ENCODE results near the gene FSHR. TPM values are rescaled to one million over a fixed set of nuclear protein-coding genes. Genes with fewer than 3 reads are reported as not detected.

FSHR gene
- 10 to 100 TPM in 1 of 2 donors, not detected in 1; 13.6 TPM for total RNA-seq

DNA sequence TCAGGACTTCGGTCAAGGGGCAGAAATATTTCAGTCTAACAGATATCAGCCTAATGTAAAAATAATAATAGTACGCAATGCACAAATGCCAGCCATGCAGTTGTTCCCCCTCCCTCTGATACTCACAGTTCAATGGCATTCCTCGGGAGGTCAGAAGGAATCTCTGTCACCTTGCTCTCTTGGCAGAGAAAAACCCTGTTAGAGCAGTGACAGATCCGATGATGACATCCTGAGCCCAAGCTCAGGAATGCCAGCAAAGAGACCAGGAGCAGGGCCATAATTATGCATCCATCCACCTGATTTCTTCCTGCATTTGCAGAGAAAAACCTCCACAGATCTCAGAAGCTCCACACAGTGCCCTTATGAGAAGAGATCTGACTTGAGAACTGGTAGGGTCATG lies at the start of gene FSHR:
Gene FSHR, minus strand, starts transcription at position 376 of the 400 bp plus-strand sequence. Its CDS starts 98 bp downstream, at position 278.
- WGBS, result 81% methylated on average over 4 of the region's 4 CpGs
- TF ChIP-seq POLR2AphosphoS5 (IDR thresholded peaks at IDR 0.05), result no peak
- TF ChIP-seq, protein P1, sequence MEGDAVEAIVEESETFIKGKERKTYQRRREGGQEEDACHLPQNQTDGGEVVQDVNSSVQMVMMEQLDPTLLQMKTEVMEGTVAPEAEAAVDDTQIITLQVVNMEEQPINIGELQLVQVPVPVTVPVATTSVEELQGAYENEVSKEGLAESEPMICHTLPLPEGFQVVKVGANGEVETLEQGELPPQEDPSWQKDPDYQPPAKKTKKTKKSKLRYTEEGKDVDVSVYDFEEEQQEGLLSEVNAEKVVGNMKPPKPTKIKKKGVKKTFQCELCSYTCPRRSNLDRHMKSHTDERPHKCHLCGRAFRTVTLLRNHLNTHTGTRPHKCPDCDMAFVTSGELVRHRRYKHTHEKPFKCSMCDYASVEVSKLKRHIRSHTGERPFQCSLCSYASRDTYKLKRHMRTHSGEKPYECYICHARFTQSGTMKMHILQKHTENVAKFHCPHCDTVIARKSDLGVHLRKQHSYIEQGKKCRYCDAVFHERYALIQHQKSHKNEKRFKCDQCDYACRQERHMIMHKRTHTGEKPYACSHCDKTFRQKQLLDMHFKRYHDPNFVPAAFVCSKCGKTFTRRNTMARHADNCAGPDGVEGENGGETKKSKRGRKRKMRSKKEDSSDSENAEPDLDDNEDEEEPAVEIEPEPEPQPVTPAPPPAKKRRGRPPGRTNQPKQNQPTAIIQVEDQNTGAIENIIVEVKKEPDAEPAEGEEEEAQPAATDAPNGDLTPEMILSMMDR (IDR thresholded peaks at IDR 0.05), result no peak
- no peak for TF ChIP-seq POLR2A (IDR thresholded peaks at IDR 0.05)
- intact Hi-C loops (cut with DNase I), result no loop called here
- no peak for DNase-seq (ENCODE audit: low spot score)
- Histone ChIP-seq H3K27me3 (replicated peaks; ENCODE audit: insufficient read depth) (no peaks in the 10 kb centered on the region), H3K36me3 (no peaks in the 10 kb centered on the region), H3K4me3 (no peak within 1 kb of the TSS), H3K4me1 (replicated peaks) (no peaks in the 10 kb centered on the region), H3K27ac (no peak within 1 kb of the TSS), H3K9me3 (no peaks in the 10 kb centered on the region)

GRCh38 chr2:49199266-49199665 lies 45.0 kb upstream of the FSHR start:
- H3K36me3 ChIP-seq, result no peaks in the 10 kb centered on the region
- H3K4me3 ChIP-seq, result no peak overlapping the region
- no peaks in the 10 kb centered on the region for H3K4me1 ChIP-seq (replicated peaks)
- no peak for DNase-seq (ENCODE audit: low spot score)
- no peaks in the 10 kb centered on the region for H3K9me3 ChIP-seq
- no peaks in the 10 kb centered on the region for H3K27me3 ChIP-seq (replicated peaks; ENCODE audit: insufficient read depth)
- TF ChIP-seq, protein P1 (IDR thresholded peaks at IDR 0.05), result no peak
- no peak for TF ChIP-seq POLR2A (IDR thresholded peaks at IDR 0.05)
- no peak overlapping the region for H3K27ac ChIP-seq
- 76% methylated on average over 2 of the region's 2 CpGs for WGBS
- intact Hi-C loops (cut with DNase I), result no loop called here

DNA sequence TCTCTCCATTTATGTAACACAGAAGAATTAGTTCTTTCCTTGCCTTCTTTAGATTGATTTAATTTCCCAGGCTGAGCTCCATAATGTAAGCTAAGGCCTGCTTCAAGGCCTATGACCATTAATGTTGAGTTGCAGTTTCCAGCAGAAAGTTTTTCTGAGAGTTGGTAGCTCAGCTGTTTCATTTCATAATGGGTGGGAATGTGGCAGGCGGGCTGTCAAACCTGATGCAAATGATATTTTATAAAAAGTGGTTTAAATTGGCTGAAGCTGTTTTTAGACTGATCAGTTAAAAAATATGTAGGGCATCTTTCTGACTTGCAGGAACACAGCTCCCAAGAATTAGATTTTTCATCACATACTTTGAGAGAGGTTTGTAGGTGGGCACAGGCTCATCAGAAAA lies 40.4 kb upstream of the FSHR start:
- Histone ChIP-seq H3K4me1 (replicated peaks) (no peaks in the 10 kb centered on the region), H3K27me3 (replicated peaks; ENCODE audit: insufficient read depth) (no peaks in the 10 kb centered on the region), H3K4me3 (no peak overlapping the region), H3K27ac (no peak overlapping the region), H3K36me3 (no peaks in the 10 kb centered on the region), H3K9me3 (no peaks in the 10 kb centered on the region)
- WGBS, result 93% methylated on average over 1 of the region's 1 CpG
- no peak for DNase-seq (ENCODE audit: low spot score)
- intact Hi-C loops (cut with DNase I), result no loop called here
- TF ChIP-seq POLR2AphosphoS5 (IDR thresholded peaks at IDR 0.05), result no peak
- no peak for TF ChIP-seq POLR2A (IDR thresholded peaks at IDR 0.05)
- TF ChIP-seq, protein P1 (IDR thresholded peaks at IDR 0.05), result no peak

- intact Hi-C loops (cut with DNase I), result no loop called here
- Histone ChIP-seq H3K27me3 (replicated peaks; ENCODE audit: insufficient read depth) (no peaks in the 10 kb centered on the region), H3K9me3 (no peaks in the 10 kb centered on the region), H3K36me3 (no peaks in the 10 kb centered on the region), H3K27ac (no peak overlapping the region), H3K4me3 (no peak overlapping the region), H3K4me1 (replicated peaks) (no peaks in the 10 kb centered on the region)
- TF ChIP-seq, protein P1 (IDR thresholded peaks at IDR 0.05), result no peak
- TF ChIP-seq POLR2AphosphoS5 (IDR thresholded peaks at IDR 0.05), result no peak
- TF ChIP-seq POLR2A (IDR thresholded peaks at IDR 0.05), result no peak
- DNase-seq (ENCODE audit: low spot score), result no peak
- 69% methylated on average over 1 of the region's 1 CpG for WGBS
Observed at GRCh38 chr2:49192036-49192435, 37.7 kb upstream of the FSHR start.

GRCh38 chr2:49189512-49190225 lies 35.4 kb upstream of the FSHR start:
- no peaks in the 10 kb centered on the region for H3K9me3 ChIP-seq
- H3K36me3 ChIP-seq, result no peaks in the 10 kb centered on the region
- no peaks in the 10 kb centered on the region for H3K27me3 ChIP-seq (replicated peaks; ENCODE audit: insufficient read depth)
- no peak for DNase-seq (ENCODE audit: low spot score)
- TF ChIP-seq POLR2AphosphoS5 (IDR thresholded peaks at IDR 0.05), result no peak
- no peak for TF ChIP-seq POLR2A (IDR thresholded peaks at IDR 0.05)
- TF ChIP-seq, protein P1 (IDR thresholded peaks at IDR 0.05), result no peak
- H3K4me1 ChIP-seq (replicated peaks), result no peaks in the 10 kb centered on the region
- H3K4me3 ChIP-seq, result no peak overlapping the region
- no peak overlapping the region for H3K27ac ChIP-seq
- WGBS, result 78% methylated on average over 4 of the region's 4 CpGs
- intact Hi-C loops (cut with DNase I), result no loop called here

All from prostate gland (tissue), 2 donors.